HG02798 (cell line): ENCODE measurements around the gene SIGLEC7.

Experiments used
- ATAC-seq: cut with Tn5 transposase; IDR thresholded peaks from one replicate; pipeline ENCODE4 v1.9.1; 2021; ENCODE audit warnings: mild to moderate bottlenecking; ENCODE audit not compliant: unreplicated experiment, poor library complexity

The SIGLEC7 gene

GRCh38 chr19:51196181-51196580, 54.1 kb downstream of the SIGLEC7 start:
- ATAC-seq: no peak

DNA sequence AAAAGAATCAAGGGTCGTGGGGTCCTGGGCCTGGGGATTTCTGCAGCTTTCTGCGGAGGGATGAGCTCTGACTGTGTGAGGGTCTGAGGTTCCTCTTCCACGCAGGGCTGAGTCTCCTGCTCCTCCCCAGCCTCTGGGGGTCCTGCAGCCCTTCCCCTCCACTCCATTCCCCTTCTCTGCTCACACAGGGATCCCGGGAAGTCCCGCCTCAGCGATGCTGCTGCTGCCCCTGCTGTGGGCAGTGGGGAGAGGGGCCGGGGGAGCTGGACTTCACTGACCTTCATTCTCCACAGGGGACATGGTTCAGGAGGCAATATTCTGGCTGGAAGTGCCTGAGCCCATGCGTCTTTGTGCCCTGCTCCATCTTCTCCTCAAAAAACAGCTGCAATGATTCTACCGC, 56.5 kb downstream of the SIGLEC7 start:
- ATAC-seq: no peak

GRCh38 chr19:51200071-51200666, 58.1 kb downstream of the SIGLEC7 start:
- no peak for ATAC-seq

DNA sequence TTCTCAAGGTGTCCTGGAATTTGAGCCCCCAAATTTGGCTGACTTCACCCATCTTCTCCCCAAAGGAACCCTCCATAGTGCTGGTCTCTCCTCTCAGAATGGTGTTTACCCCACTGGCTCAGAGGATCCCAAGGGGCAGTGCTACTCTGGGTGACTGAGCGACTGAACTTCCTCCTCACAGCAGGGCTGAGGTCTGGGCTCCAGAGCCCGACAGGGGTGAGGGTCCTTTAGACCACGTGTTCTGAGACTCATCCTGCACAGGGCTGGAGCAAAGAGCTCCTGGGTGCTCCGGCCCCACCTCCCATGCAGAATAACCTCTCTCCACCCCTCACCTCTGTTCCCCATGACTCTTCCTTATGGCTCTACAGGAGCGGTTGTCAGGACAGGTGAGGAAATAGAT, 59.6 kb downstream of the SIGLEC7 start:
- no peak for ATAC-seq
